Dendritic cell treated with granulocyte-macrophage colony-stimulating factor and Interleukin-4, amounts not matched to agents 40 ng/mL and 50 ng/mL, for 4 days (primary cell): ENCODE results near the gene SH3RF1.
"Not testable (repeated sequence)": the region's sequence is repeated elsewhere in the genome, so short reads cannot be mapped to it uniquely, and the experiment has no call there.

Experiments used
- H3K27ac Mint-ChIP-seq: one replicate; pipeline ENCODE4 v1.8.0; 2022; ENCODE audit warnings: mild to moderate bottlenecking, mixed read lengths
- H3K27me3 Mint-ChIP-seq: one replicate; pipeline ENCODE4 v1.8.0; 2022; ENCODE audit warnings: mild to moderate bottlenecking, mixed read lengths
- H3K36me3 Mint-ChIP-seq: one replicate; pipeline ENCODE4 v1.8.0; 2022; ENCODE audit warnings: low read depth, mixed read lengths
- H3K4me1 Mint-ChIP-seq: one replicate; pipeline ENCODE4 v1.8.0; 2022; ENCODE audit warnings: low read depth, mixed read lengths
- H3K4me3 Mint-ChIP-seq: one replicate; pipeline ENCODE4 v1.8.0; 2022; ENCODE audit warnings: mild to moderate bottlenecking, moderate library complexity, mixed read lengths
- H3K9me3 Mint-ChIP-seq: one replicate; pipeline ENCODE4 v1.8.0; 2022; ENCODE audit warnings: mixed read lengths
- intact Hi-C: fragments of 100-400 bp; cut with micrococcal nuclease; formaldehyde crosslinking; loops from one replicate; pipeline ENCODE4 v1.15.0; 2022

Gene SH3RF1

GRCh38 chr4:169215656-169216055 lies 55.1 kb downstream of the SH3RF1 start:
- H3K27me3 Mint-ChIP-seq, result no peaks in the 10 kb centered on the region
- no peaks in the 10 kb centered on the region for H3K36me3 Mint-ChIP-seq
- peaks cover 9% of the 10 kb centered on the region for H3K9me3 Mint-ChIP-seq
- no peak overlapping the region for H3K4me3 Mint-ChIP-seq
- no peak overlapping the region for H3K27ac Mint-ChIP-seq
- peaks cover 2% of the 10 kb centered on the region for H3K4me1 Mint-ChIP-seq
- intact Hi-C loops, result no loop called here

- Mint-ChIP-seq H3K27ac (no peak overlapping the region), H3K9me3 (peaks cover 9% of the 10 kb centered on the region), H3K4me3 (no peak overlapping the region), H3K36me3 (no peaks in the 10 kb centered on the region), H3K4me1 (peaks cover 11% of the 10 kb centered on the region), H3K27me3 (no peaks in the 10 kb centered on the region)
- intact Hi-C loops, result no loop called here
Observed at GRCh38 chr4:169212981-169213380, 57.8 kb downstream of the SH3RF1 start.

- Mint-ChIP-seq H3K27me3 (no peaks in the 10 kb centered on the region), H3K27ac (no peak overlapping the region)
Observed at GRCh38 chr4:169210504-169211118, 60.1 kb downstream of the SH3RF1 start.

GRCh38 chr4:169209388-169209883 lies 61.3 kb downstream of the SH3RF1 start:
- peaks cover 11% of the 10 kb centered on the region for H3K4me1 Mint-ChIP-seq
- H3K27ac Mint-ChIP-seq, result no peak overlapping the region
- no peaks in the 10 kb centered on the region for H3K36me3 Mint-ChIP-seq
- H3K27me3 Mint-ChIP-seq, result no peaks in the 10 kb centered on the region
- intact Hi-C loops, result no loop called here
- peaks cover 8% of the 10 kb centered on the region for H3K9me3 Mint-ChIP-seq
- no peak overlapping the region for H3K4me3 Mint-ChIP-seq

More at GRCh38 chr4:169210504-169211118, 60.1 kb downstream of the SH3RF1 start:
- H3K4me3 Mint-ChIP-seq, result no peak overlapping the region
- intact Hi-C loops, result no loop called here
- no peaks in the 10 kb centered on the region for H3K36me3 Mint-ChIP-seq
- H3K9me3 Mint-ChIP-seq, result peaks cover 9% of the 10 kb centered on the region
- H3K4me1 Mint-ChIP-seq, result peaks cover 11% of the 10 kb centered on the region

GRCh38 chr4:169208516-169208915 lies 62.2 kb downstream of the SH3RF1 start:
- H3K4me1 Mint-ChIP-seq, result peaks cover 11% of the 10 kb centered on the region
- intact Hi-C loops, result no loop called here
- H3K36me3 Mint-ChIP-seq, result no peaks in the 10 kb centered on the region
- no peaks in the 10 kb centered on the region for H3K9me3 Mint-ChIP-seq
- H3K27ac Mint-ChIP-seq, result no peak overlapping the region
- H3K4me3 Mint-ChIP-seq, result no peak overlapping the region
- H3K27me3 Mint-ChIP-seq, result no peaks in the 10 kb centered on the region

GRCh38 chr4:169208090-169208455 lies 62.7 kb downstream of the SH3RF1 start:
- Mint-ChIP-seq H3K9me3 (no peaks in the 10 kb centered on the region), H3K27ac (no peak overlapping the region), H3K4me1 (peaks cover 11% of the 10 kb centered on the region), H3K36me3 (no peaks in the 10 kb centered on the region), H3K27me3 (no peaks in the 10 kb centered on the region), H3K4me3 (no peak overlapping the region)
- intact Hi-C loops, result no loop called here

- intact Hi-C loops, result no loop called here
- no peaks in the 10 kb centered on the region for H3K9me3 Mint-ChIP-seq
- H3K27ac Mint-ChIP-seq, result no peak overlapping the region
- no peaks in the 10 kb centered on the region for H3K36me3 Mint-ChIP-seq
- H3K4me3 Mint-ChIP-seq, result no peak overlapping the region
- H3K27me3 Mint-ChIP-seq, result no peaks in the 10 kb centered on the region
- H3K4me1 Mint-ChIP-seq, result peaks cover 11% of the 10 kb centered on the region
Observed at GRCh38 chr4:169207436-169208089, 63.2 kb downstream of the SH3RF1 start.

- H3K4me3 Mint-ChIP-seq, result no peak overlapping the region
- no peak overlapping the region for H3K27ac Mint-ChIP-seq
- no peaks in the 10 kb centered on the region for H3K27me3 Mint-ChIP-seq
- H3K4me1 Mint-ChIP-seq, result peaks cover 9% of the 10 kb centered on the region
- H3K36me3 Mint-ChIP-seq, result no peaks in the 10 kb centered on the region
- H3K9me3 Mint-ChIP-seq, result no peaks in the 10 kb centered on the region
- intact Hi-C loops, result no loop called here
Observed at GRCh38 chr4:169205744-169206080, 65.0 kb downstream of the SH3RF1 start.

- H3K4me3 Mint-ChIP-seq, result no peak overlapping the region
- H3K27me3 Mint-ChIP-seq, result no peaks in the 10 kb centered on the region
Observed at GRCh38 chr4:169205075-169205743, 65.5 kb downstream of the SH3RF1 start.

GRCh38 chr4:169203891-169204290 lies 66.9 kb downstream of the SH3RF1 start:
- no peak overlapping the region for H3K4me3 Mint-ChIP-seq
- intact Hi-C loops, result no loop called here
- no peaks in the 10 kb centered on the region for H3K36me3 Mint-ChIP-seq
- H3K27ac Mint-ChIP-seq, result no peak overlapping the region
- H3K27me3 Mint-ChIP-seq, result no peaks in the 10 kb centered on the region
- H3K4me1 Mint-ChIP-seq, result no peaks in the 10 kb centered on the region
- no peaks in the 10 kb centered on the region for H3K9me3 Mint-ChIP-seq

More at GRCh38 chr4:169205075-169205743, 65.5 kb downstream of the SH3RF1 start:
- Mint-ChIP-seq H3K36me3 (no peaks in the 10 kb centered on the region), H3K4me1 (peaks cover 5% of the 10 kb centered on the region), H3K27ac (no peak overlapping the region), H3K9me3 (no peaks in the 10 kb centered on the region)
- intact Hi-C loops, result no loop called here

- H3K27me3 Mint-ChIP-seq, H3K9me3 Mint-ChIP-seq, H3K36me3 Mint-ChIP-seq, intact Hi-C loops, H3K27ac Mint-ChIP-seq, H3K4me1 Mint-ChIP-seq, H3K4me3 Mint-ChIP-seq: not testable (repeated sequence)
Observed at GRCh38 chr4:169203278-169203677, 67.5 kb downstream of the SH3RF1 start.

- Mint-ChIP-seq H3K4me3 (no peak overlapping the region), H3K27ac (no peak overlapping the region), H3K36me3 (no peaks in the 10 kb centered on the region), H3K9me3 (no peaks in the 10 kb centered on the region), H3K4me1 (no peaks in the 10 kb centered on the region), H3K27me3 (no peaks in the 10 kb centered on the region)
- intact Hi-C loops, result no loop called here
Observed at GRCh38 chr4:169202878-169203277, 67.9 kb downstream of the SH3RF1 start.

- Mint-ChIP-seq H3K4me3 (no peak overlapping the region), H3K9me3 (no peaks in the 10 kb centered on the region)
- intact Hi-C loops, result no loop called here
Observed at GRCh38 chr4:169202145-169202699, 68.5 kb downstream of the SH3RF1 start.

More at GRCh38 chr4:169202145-169202699, 68.5 kb downstream of the SH3RF1 start:
- Mint-ChIP-seq H3K27me3 (no peaks in the 10 kb centered on the region), H3K4me1 (no peaks in the 10 kb centered on the region), H3K27ac (no peak overlapping the region), H3K36me3 (no peaks in the 10 kb centered on the region)
